GM21515 (cell line): ENCODE measurements around the gene DMAP1.

Experiments
- ATAC-seq: cut with Tn5 transposase; IDR thresholded peaks from one replicate; pipeline ENCODE4 v1.9.1; 2021; ENCODE audit not compliant: unreplicated experiment

DMAP1 gene

DNA sequence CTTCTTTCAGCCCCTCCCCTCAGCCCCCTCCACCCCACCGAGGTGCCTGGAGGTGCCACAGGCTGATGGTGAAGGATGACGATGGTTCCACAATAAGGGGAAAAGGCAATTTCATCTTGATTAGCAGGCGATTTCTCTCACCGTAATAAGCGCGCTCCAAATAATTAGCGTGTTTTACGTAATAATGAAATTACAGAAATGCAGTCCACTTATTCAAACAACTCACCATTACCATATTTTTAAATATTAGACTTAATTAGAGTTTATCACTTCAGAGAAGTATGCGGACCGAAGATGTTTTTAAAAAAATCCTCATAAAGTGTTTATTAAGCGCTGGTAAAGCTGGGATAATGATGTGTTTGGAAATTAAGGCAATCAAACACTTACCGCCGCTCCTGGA is 14.9 kb downstream of the DMAP1 start:
- no peak for ATAC-seq

DNA sequence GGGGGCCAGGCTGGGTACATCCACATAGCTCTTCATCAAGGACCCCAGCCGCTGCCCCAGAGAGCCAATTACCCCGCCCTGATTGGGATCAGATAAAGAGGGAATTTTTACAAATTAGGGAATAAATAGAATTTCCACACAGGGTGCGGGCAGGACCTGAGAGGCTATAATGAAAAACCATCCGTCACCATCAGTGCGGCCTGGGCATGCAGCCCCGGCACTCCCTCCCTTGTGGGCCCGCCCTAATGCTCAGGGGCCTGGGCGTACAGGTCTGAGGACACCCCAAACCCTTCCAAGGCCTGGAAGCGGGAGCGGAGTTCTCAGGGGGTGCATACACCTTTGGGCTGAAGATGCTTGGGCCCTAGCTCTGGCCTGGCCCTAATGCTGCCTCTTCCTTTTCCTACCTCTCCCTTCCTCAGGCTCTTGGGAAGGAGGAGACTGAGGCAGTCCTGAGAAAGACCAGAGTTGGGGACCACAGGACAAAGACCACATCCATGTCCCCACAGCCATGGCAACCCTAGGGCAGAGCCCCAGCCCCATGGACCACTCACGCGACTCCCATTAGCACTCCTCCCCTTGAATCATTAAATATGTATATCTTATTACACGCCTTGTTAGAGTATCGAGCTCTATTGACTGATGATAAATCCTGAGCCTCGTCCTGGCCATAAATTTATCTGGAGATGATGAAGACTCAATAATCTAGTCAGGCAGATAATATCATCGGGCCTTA is 16.3 kb downstream of the DMAP1 start:
- ATAC-seq: no peak

DNA sequence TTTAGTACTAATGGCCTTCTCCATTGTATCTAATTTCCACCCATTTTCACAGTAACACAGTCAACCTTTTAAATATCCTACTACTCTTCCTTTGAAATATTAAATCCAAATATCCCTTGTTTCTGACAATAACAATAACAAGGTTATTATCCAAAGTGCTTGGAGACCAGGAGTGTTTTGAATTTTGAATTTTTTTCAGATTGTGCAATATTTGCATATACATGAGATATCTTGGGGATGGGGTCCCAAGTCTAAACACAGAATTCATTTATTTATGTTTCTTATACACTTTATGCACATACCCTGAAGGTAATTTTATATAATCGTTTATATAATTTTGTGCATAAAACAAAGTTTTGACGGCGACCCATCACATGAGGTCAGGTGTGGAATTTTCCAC is 17.5 kb downstream of the DMAP1 start:
- ATAC-seq: no peak

DNA sequence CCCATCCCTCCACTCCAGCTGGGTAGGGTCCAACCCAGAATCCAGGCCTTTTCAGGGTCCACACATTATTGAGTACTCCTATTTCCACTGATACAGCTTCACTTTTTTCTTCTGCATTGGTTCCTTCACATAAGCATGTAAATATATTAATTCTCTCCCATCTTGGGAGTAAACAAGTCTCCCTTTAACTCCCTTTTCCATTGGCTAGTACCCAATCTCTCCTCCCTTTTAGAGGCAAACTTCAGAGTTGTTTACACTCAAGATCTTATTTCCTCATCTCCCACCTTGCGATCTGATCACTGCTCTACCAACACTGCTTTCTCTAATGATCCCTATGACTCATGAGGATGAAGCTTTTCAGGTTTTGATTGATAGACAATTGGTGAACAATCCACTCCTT is 20.3 kb downstream of the DMAP1 start:
- no peak for ATAC-seq

DNA sequence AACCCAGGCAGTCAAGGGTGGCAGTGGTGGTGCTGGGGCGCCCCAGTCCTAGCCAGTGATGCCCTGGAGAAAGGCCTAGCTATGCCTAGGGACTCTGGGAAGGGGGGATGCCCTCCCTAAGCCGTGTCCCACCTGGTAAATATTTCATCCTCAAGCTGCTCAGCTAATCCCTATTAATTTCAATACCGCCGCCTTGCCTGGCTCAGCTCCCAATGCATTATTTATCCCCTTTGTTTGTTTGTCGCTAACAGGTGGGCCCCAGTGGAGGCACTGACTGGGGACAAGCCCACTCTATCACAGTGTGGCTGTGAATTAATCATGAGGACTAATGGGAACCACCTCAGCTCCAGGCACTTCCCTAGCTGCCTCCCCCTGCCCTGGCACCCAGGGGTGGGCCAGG is 22.5 kb downstream of the DMAP1 start:
- no peak for ATAC-seq

DNA sequence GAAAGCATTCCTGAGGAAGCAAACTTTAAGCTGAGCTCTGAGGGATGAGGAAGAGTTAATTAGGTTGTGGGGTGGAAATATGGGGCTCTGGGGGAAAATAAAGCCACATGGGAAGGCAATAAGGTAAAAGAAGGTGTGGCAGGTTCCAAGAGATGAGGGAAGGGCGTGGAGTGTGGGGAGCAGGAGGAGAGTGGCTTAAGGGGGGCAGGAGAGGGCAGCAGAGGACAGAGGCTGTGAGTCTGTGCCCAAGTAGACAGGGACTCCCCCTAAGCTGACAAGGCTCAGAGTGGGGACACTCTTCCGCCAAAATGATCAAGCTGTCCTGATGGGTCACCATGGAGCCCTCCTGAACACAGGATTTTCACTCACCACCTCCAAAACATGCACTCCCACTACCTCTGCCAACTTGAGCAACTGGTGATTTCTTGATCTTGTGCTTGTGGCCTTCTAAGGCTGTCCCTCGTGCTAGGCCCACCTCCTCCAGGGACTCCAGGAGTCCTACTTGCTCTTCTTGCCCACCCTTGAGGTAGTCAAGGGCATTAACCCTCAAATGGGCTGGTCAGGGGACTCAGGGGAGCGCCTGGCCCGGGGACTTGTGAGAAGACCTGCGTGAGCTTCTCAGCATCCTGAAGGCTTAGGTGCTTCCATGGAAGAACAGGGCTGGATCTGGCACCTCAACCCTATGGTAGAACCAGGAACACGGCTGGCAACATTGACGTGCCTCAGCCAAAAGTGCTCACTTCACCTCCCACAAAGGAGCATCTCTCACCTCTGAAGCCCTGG is 23.4 kb downstream of the DMAP1 start:
- no peak for ATAC-seq

DNA sequence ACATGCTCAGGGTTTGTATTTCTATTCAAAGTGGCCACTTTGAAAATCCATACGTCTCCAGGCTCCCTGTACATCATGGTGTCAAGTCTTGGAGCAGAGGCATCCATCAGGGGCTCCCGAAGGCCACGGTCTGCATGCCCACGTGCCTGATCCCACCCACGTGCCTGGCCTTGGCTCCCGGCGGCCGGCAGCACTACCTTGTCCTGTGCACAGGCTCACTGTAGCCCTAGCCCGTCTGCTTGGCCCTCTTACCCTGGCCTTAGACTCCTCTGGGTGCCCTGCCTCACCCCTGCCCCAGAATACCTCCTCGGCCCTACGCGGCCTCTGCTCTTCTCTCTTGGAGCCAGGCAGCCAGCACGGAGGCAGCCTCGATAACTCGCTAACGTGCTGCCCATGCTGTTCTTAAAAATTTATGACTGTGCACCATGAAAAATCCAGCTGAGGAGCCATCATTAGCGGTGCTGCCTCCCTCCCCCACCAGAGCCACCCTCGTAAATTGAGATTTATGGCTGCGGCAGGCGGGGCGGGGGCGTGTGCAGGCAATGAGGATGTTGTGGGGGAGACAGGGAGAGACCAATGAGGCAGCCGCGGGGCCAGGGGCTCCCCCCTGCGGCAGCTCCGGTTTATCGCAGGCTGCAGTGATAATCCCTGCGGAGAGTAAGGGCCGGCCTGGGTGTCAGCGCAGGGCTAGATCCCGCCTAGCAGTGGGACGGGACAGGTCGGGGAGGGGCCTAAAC is 24.6 kb downstream of the DMAP1 start:
- ATAC-seq: no peak

DNA sequence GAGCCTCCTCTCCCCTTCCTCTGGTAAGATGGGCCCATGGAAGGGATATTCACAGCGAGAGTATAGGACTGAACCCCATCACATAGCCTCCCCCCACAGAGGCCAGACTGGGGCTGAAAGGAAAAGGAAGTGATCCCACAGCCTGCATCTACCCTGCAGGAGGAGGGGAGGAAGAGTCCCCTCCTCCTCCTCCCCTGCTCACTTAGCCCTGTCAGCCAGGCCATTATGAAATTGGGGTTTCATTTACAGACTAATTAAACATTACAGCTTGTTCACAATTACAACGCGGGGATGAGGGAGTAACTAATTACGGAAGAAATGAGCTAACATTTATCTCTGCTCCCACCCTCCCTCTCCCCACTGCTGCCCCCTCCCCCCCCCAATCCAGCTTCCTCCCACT is 25.4 kb downstream of the DMAP1 start:
- no peak for ATAC-seq

DNA sequence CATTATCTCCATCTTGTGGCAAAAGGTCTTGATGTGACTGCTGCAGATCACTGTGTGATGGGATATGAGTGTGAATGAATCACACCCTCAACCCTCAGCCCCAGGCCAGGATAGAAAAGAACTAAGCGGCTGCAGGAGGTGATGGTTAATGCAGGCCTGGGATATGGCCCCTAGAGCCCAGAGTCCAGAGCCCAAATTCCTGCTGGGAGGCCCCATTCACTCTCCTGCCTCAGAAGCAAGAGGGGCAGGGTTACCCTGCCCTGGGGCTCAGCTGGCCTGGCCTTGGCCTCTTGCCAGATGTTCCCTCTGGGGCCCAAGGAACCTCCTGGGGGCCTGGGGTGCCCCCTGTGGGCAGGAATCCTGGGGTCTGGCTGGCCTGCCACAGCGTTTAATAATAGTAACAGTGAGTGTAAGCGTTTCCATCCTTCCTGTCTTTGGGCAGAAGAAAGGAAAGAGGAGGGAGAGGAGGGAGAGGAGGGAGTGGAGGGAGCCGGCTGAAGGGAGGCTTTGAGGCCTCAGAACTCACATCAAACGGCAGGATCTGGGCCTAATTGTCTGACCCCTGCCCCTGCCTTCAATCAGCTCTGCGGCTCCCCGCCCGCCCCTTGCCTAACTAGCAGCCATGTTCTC is 26.2 kb downstream of the DMAP1 start:
- no peak for ATAC-seq

DNA sequence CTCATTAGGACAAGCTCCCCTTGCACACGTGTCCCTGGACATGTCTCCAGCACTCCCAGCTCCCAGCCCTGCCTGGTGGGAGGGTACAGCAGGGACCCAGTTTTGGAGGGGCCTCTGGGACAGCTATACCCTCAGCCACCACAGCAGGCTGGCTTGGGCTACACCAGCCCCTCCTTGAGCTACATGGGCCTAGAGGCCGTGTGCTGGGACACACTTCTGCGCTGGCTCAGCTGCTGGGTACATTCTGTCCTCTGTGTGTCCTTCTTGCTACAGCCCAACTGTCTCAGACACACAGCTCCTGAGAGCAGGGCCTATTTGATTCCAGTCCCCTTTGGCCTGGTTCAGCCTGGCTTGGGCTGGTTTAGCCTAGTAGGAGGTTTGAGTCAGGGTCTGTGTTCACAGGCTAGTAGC is 26.7 kb downstream of the DMAP1 start:
- ATAC-seq: no peak

DNA sequence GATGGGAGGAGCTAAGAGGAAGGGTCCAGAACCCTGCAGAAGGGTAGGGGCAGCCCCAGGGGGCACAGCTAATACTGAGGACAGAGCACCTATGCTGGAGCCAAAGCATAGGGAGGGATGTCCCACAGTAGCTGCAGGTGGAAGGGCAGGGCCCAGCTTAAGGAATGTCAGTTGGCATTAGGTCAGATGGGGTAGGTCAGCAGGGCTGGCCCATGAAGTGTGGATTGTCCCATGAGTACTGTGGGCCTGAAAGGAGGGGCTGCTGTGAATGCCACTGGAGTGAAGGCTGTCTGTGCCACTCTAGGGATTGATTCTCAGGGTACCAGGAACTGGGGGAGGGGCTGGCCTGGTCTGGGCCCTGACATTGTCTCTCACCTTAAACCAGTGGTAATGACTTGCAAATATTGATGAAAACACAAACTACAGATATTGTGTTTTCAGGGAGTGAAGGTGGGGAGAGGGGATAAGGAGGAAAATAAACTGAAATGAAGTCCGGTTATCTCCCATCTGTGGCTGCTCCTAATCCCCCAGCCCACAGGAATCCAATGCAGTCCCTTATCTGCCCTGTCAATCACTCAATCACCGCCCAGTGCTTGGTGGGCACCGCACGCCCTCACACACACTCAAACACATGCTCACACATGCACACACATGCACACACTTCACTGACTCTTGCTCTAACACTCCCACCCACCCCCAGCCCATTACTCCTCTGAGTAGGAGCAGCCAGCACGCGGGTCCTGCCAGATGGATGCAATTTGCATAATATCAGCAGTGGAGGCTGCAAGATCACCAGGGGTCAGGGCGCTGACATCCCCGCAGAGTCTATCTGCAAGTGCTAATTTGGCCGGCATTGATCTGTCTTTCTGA is 27.8 kb downstream of the DMAP1 start:
- no peak for ATAC-seq

DNA sequence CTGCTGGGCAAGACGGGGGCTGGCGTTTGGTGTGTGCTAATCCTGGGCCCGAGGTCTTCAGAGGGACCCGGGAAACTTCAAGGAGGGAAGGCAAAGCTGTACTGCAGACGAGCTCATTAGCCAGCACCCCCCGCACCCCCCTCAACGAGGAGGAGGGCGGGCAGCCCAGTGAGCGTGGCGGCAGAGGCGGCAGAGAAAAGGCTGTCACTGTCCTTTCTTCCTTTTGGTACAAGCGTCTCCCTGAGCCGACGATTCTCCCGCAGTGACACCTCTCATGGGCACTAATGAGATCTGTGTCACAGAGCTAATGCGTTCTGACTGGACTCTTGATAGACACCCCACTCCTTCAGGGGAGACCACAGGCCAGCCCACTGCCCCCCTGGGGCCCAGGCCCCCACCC is 29.5 kb downstream of the DMAP1 start:
- no peak for ATAC-seq

DNA sequence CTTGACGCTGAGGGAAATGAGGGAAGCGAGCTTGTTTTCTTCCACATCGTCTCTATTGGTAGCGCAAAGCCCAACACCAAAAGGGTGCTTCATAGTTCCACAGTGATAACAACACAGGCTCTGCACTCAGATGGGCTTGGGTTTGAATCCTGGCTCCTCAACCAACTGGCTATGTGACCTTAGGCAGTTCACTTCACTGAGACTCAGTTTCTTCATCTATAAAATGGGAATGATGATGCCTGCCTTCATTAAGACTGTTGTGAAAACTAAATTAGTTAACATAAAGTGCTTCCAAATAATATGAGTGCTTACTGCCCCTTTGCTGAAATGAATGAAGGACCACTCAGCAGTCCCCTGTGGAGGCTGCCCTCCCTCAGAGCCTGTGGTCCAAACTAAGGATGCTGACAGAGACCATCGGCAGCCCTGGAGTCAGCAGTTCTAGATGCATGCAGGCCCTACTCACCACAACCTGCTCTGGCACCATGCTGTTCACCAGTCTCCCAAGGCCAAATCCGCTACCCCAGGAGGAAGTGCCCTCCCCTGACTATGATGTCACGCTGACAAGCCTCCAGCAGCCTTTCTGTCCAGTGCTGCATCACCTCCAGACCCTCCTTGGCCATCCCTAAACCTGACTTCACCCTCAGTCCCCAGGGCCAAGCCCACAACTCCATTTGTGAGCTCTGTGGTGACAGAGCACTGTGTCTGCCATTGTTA is 30.7 kb downstream of the DMAP1 start:
- no peak for ATAC-seq

DNA sequence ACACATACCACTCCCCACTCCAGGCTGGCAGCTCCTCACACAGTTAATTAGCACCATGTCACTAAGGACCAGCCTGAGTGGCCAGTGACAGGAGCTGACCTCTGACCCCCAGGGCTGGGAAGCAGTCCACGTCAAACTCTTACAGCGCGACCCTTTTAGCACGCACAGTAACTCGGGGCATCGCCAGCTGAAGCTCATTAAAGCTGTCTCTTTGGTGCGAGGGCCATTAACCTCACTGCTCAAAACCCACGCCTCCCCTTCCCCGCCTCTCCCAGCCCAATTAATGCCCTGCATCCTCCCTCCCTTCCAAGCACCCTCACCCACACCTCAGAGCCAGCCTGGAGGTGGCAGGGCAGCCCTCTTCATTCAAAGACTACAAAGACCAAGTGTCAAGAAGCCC is 31.7 kb downstream of the DMAP1 start:
- ATAC-seq: no peak

DNA sequence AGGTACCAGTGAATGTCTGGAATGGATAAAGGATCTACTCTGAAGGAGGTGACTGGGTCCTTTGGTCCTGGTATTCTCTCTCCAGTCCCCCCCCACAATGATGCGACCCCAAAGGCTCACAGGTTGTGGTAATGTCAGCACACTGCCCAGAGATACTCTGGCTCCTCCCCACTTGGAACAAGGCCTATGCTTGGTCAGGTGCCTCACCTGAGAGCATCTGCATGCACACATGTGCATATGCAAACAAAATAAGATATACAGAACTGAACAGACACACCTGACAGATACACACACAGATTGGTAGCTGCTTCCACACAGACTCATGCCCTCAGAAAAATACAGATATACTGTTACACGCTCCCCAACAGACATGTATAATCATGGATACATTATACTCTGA is 33.5 kb downstream of the DMAP1 start:
- no peak for ATAC-seq

DNA sequence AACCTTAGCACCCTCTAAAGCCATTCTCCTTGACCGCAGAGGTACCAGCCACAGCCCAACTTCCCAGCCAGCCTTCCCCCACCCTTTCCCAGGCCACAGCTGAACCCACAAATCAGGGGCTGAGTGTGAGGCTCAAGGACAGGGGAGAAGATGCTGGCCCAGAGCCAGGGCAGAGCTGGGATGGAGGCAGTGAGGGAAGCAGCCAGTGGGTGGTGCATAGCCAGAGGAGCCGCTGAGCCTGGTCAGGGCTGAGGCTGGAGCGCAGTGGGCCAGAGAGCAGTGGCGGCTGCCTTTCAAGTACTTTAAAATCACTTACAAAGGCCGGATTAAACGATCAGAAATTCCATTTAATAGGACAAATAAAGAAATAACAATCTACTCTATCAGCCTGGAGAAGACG is 36.3 kb downstream of the DMAP1 start:
- ATAC-seq: no peak

DNA sequence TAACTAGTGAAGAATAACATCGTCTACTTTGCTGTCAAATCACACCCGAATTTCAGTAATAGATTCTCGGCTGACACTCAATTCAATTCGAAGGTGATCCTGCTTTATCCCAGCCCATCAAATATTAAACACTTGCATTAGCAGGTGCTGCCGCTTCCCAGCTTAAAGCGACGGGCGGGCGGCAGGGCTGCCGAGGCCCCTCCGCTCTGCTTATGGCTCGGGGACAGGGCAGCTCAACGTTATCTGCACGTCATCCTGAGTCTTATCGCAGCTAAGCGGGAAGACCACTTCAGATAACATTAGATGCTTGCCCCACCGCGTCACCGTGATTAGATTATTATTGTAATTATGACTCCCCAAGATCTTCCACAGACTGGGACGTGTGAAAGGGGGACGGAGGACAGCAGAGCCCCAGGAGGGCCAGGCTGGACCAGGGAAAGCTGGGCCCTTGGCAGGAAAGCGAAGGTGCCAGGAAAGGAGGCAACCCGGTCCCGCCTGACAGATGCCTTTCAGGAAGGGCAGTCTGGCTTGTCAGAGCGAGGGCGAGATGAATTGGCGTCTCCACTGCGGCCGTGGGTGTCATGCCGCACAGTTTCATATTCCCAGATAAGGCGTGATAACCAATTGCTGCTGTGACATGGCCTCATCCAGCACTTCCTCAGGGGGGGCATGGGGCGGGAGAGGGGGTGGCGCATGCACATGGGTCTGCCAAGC is 37.0 kb downstream of the DMAP1 start:
- ATAC-seq: no peak

DNA sequence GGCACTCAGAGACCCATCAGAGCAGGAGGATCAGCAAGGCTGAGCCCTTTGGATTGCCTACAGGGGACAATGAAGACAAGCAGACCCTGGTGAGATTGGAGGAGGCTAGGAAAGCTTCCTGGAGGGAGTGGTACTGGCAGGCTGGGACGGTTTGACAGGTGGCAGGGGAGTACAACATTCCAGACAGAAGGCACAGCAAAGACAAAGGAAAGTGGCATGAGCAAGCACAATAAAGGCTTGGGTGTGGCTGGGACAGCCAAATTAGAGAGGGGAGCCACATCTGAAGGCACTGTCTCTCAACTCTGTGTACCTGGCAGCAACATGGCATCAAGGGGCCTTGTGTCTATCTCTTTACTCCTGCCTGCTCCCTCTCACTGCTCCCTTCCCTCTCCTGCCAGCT is 38.2 kb downstream of the DMAP1 start:
- ATAC-seq: no peak

DNA sequence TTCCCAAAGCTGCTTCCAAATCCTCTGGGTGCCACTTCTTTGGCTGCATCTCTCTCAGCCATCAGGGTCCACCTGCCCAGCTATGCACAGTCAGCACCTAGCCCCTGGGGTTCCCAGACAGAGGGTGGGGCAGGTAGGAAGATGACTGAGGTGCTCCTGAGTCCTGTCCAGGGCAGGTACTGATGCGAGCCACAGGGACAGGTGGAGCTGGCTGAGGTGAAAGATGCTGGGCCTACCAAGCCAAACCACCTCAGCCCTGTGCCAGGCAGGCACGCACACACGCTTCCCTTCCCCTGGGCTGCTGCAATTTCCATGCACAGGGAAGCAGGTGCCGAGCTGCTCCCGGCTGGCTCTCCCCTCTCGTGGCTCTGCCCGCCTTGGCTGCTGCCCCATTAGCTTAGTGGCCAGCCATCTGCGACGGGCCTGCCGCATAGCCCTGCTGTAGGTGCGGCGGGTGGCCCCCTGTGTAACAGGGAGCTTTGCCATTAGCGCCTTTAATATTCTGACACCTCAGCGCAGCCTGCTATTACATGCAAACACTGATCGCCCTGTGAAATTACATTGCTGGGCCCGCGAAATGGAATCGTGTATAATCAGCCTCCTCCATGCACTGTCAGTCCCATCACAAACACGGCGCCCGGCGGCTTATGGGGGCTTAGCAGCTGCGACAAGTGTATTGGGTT is 38.9 kb downstream of the DMAP1 start:
- ATAC-seq: no peak
